Measurements from ENCODE around the gene HLA-A.

HLA-A gene

DNA sequence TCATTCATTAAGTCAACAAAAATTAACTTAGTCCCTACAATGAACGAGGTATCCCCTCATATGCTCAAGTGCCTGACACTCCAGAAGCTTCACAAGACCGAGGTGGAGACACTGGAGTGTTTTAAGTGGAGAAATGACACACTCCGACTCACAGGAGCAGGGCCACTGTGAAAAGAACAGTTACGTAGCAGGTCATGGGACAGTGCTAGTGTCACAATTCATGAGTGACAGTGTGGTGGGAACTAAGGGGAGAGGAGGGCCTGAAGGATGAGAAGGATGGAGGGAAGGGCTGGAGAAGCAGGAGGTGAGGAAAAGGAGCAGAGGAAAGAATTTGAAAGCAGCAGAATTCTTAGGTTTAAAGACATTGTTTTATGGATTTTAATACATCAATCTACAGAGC is 1.3 kb upstream of the HLA-A start:
- Histone ChIP-seq H3K4me1 (ENCODE audit: control insufficient read depth, insufficient read depth, low read length) (peaks cover 6% of the 10 kb centered on the region), H3K9ac (ENCODE audit: low read length) (peak overlapping the region; percentile 13), H3K36me3 (ENCODE audit: control insufficient read depth, insufficient read depth, low read length) (peaks cover 7% of the 10 kb centered on the region), H3K27me3 (ENCODE audit: control insufficient read depth, insufficient read depth, low read length) (no peaks in the 10 kb centered on the region), H3K4me3 (ENCODE audit: low read length) (no peak overlapping the region), H3K9me3 (ENCODE audit: control insufficient read depth, low read length) (no peaks in the 10 kb centered on the region)

DNA sequence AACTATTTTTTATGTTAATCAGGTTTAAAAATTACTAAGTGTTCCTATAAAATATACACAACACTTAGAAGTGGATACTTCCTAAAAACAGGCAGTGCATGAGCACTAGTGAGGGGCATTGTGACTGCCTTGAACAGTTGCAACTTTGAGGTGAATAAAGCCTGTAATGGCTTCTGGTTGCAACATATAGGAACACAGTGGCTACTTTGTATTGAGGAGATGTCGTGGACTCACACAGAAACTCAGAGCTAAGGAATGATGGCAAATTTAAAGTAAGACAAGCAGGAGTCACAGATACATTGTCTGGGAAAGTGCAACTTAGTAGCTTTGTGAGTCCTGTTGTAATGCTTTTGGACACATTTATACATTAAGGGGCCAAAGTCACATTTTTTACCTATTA is 861 bp upstream of the HLA-A start:
- Histone ChIP-seq H3K36me3 (ENCODE audit: control insufficient read depth, insufficient read depth, low read length) (peaks cover 10% of the 10 kb centered on the region), H3K9ac (ENCODE audit: low read length) (peak overlapping the region; percentile 98), H3K4me1 (ENCODE audit: control insufficient read depth, insufficient read depth, low read length) (peaks cover 6% of the 10 kb centered on the region), H3K9me3 (ENCODE audit: control insufficient read depth, low read length) (no peaks in the 10 kb centered on the region), H3K27me3 (ENCODE audit: control insufficient read depth, insufficient read depth, low read length) (no peaks in the 10 kb centered on the region), H3K4me3 (ENCODE audit: low read length) (peak overlapping the region; percentile 83)

DNA sequence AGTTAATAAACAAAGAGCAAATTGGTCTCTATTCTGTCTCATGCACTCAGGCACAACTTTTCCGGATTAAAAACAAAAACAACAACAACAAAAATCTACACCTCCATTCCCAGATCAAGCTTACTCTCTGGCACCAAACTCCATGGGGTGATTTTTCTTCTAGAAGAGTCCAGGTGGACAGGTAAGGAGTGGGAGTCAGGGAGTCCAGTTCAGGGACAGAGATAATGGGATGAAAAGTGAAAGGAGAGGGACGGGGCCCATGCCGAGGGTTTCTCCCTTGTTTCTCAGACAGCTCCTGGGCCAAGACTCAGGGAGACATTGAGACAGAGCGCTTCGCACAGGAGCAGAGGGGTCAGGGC is 437 bp upstream of the HLA-A start:
- H3K9me3 ChIP-seq (ENCODE audit: control insufficient read depth, low read length) = no peaks in the 10 kb centered on the region
- H3K9ac ChIP-seq (ENCODE audit: low read length) = peak overlapping the region; percentile 98
- peaks cover 10% of the 10 kb centered on the region for H3K36me3 ChIP-seq (ENCODE audit: control insufficient read depth, insufficient read depth, low read length)
- peak overlapping the region; percentile 83 for H3K4me3 ChIP-seq (ENCODE audit: low read length)
- H3K4me1 ChIP-seq (ENCODE audit: control insufficient read depth, insufficient read depth, low read length) = peaks cover 6% of the 10 kb centered on the region
- no peaks in the 10 kb centered on the region for H3K27me3 ChIP-seq (ENCODE audit: control insufficient read depth, insufficient read depth, low read length)

DNA sequence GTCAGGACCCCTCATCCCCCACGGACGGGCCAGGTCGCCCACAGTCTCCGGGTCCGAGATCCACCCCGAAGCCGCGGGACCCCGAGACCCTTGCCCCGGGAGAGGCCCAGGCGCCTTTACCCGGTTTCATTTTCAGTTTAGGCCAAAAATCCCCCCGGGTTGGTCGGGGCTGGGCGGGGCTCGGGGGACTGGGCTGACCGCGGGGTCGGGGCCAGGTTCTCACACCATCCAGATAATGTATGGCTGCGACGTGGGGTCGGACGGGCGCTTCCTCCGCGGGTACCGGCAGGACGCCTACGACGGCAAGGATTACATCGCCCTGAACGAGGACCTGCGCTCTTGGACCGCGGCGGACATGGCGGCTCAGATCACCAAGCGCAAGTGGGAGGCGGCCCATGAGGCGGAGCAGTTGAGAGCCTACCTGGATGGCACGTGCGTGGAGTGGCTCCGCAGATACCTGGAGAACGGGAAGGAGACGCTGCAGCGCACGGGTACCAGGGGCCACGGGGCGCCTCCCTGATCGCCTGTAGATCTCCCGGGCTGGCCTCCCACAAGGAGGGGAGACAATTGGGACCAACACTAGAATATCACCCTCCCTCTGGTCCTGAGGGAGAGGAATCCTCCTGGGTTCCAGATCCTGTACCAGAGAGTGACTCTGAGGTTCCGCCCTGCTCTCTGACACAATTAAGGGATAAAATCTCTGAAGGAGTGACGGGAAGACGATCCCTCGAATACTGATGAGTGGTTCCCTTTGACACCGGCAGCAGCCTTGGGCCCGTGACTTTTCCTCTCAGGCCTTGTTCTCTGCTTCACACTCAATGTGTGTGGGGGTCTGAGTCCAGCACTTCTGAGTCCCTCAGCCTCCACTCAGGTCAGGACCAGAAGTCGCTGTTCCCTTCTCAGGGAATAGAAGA is 978 bp downstream of the HLA-A start:
- no peaks in the 10 kb centered on the region for H3K27me3 ChIP-seq (ENCODE audit: control insufficient read depth, insufficient read depth, low read length)
- no peaks in the 10 kb centered on the region for H3K9me3 ChIP-seq (ENCODE audit: control insufficient read depth, low read length)
- H3K4me1 ChIP-seq (ENCODE audit: control insufficient read depth, insufficient read depth, low read length) = peaks cover 6% of the 10 kb centered on the region
- H3K36me3 ChIP-seq (ENCODE audit: control insufficient read depth, insufficient read depth, low read length) = peaks cover 10% of the 10 kb centered on the region
- H3K9ac ChIP-seq (ENCODE audit: low read length) = peak overlapping the region; percentile 98
- H3K4me3 ChIP-seq (ENCODE audit: low read length) = peak overlapping the region; percentile 83

DNA sequence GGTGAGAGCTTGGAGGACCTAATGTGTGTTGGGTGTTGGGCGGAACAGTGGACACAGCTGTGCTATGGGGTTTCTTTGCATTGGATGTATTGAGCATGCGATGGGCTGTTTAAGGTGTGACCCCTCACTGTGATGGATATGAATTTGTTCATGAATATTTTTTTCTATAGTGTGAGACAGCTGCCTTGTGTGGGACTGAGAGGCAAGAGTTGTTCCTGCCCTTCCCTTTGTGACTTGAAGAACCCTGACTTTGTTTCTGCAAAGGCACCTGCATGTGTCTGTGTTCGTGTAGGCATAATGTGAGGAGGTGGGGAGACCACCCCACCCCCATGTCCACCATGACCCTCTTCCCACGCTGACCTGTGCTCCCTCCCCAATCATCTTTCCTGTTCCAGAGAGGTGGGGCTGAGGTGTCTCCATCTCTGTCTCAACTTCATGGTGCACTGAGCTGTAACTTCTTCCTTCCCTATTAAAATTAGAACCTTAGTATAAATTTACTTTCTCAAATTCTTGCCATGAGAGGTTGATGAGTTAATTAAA is 3.0 kb downstream of the HLA-A start:
- Histone ChIP-seq H3K4me3 (ENCODE audit: low read length) (no peak overlapping the region), H3K4me1 (ENCODE audit: control insufficient read depth, insufficient read depth, low read length) (peaks cover 6% of the 10 kb centered on the region)

DNA sequence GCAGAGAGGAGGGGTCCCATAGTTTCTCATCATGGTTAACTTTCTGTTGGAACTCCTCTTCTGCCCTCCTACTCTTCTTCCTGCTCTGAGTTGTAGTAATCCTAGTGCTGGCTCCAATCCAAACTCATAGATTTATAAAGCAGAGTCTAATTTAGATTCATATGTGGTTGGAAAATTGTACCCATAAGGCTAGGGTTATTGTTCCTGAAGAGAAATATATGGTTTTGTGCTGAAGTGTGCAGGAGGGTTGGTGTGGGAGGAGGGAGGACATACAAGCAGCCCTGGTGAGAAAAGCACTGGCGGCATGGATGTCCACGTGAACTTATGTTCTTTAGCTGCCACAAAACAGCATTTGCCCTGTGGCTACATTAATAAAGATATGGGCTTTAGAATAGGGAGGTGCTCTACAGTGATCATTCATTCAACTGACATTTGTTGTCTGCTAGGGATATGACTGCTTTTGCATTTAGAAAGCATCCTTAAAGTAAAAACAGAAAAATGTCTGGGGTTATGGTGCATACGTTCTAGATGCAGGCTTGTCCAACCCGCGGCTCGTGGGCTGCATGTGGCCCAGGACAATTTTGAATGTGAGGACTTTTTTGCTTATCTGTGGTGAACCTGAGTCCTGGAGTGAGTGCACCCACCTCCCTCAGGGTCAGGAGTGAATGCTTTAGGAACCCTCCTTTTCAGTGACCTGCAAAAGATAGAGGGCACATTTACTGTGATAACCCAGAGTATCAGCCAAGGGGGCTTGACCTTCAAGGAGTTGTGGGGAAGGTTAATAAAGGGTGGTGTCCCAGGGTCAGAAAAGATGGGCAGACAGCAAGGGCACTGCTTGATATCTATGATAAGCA is 4.1 kb downstream of the HLA-A start:
- no peaks in the 10 kb centered on the region for H3K27me3 ChIP-seq (ENCODE audit: control insufficient read depth, insufficient read depth, low read length)
- no peak overlapping the region for H3K4me3 ChIP-seq (ENCODE audit: low read length)
- peaks cover 10% of the 10 kb centered on the region for H3K36me3 ChIP-seq (ENCODE audit: control insufficient read depth, insufficient read depth, low read length)
- H3K9ac ChIP-seq (ENCODE audit: low read length) = no peak overlapping the region
- H3K9me3 ChIP-seq (ENCODE audit: control insufficient read depth, low read length) = no peaks in the 10 kb centered on the region
- peaks cover 6% of the 10 kb centered on the region for H3K4me1 ChIP-seq (ENCODE audit: control insufficient read depth, insufficient read depth, low read length)

More for the DNA sequence above, 3.0 kb downstream of the HLA-A start:
- Histone ChIP-seq H3K36me3 (ENCODE audit: control insufficient read depth, insufficient read depth, low read length) (peaks cover 10% of the 10 kb centered on the region), H3K9me3 (ENCODE audit: control insufficient read depth, low read length) (no peaks in the 10 kb centered on the region), H3K27me3 (ENCODE audit: control insufficient read depth, insufficient read depth, low read length) (no peaks in the 10 kb centered on the region), H3K9ac (ENCODE audit: low read length) (no peak overlapping the region)

DNA sequence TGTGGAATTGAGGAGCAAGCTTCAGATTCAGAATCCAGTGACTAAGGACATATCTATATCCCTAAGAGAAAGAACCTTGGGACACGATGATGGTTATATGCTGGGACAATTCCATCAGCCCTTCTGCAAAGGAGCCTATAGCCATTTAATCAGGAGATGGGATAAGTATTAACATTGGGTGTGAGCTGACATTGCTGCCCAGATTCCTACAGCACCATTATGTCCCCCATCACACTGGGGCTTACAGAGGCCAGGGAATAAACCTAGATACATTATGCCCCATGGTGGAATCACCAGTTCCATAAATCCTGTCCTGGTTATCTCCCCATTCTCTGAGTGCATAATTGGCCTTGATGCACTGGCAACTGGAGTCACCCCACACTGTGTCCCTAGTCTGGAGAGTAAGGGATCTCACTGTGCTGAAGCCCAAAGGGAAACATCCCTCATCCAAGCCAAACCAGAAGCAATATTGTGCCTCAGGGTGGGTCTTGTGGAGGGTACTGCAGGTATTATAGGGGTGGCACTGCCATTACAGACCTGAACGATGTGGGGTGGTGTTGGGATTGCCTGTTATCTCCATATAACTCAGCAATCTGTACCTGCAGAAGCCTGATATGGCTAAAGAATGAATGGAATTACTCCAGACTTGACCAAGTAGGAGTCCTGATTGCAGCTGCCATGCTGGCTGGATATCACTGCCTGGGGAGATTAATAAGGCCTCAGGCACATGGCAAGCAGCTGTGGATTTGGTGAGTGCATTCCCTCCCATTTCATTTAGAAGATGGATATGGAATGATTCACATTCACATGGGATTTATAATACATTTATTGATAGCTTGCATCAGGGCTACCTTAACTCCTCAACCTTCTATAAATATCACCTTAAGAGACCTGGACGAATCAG is 5.0 kb downstream of the HLA-A start:
- peaks cover 10% of the 10 kb centered on the region for H3K36me3 ChIP-seq (ENCODE audit: control insufficient read depth, insufficient read depth, low read length)
- H3K4me1 ChIP-seq (ENCODE audit: control insufficient read depth, insufficient read depth, low read length) = peaks cover 6% of the 10 kb centered on the region

DNA sequence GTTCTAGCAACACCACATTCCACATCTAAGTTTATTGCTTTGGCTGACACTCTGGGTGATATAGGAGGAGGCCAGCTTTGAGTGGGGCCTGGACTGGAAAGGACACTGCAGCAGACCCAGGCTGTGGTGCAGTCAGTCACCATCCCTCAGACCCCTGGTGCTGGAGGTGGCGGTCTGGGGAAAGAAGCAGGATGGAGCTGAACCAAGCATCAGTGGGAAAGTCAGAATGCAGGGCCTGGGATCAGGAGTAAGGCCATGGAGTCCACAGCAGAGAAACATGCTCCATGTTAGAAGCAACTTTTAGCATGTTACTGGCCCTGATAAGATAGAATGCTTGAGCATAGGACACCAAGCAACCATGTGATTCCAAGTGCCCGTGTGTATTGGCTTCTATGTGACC is 5.9 kb downstream of the HLA-A start:
- Histone ChIP-seq H3K36me3 (ENCODE audit: control insufficient read depth, insufficient read depth, low read length) (peaks cover 10% of the 10 kb centered on the region), H3K9me3 (ENCODE audit: control insufficient read depth, low read length) (no peaks in the 10 kb centered on the region), H3K27me3 (ENCODE audit: control insufficient read depth, insufficient read depth, low read length) (no peaks in the 10 kb centered on the region), H3K4me3 (ENCODE audit: low read length) (no peak overlapping the region), H3K9ac (ENCODE audit: low read length) (no peak overlapping the region), H3K4me1 (ENCODE audit: control insufficient read depth, insufficient read depth, low read length) (peaks cover 6% of the 10 kb centered on the region)

More for the DNA sequence above, 5.0 kb downstream of the HLA-A start:
- H3K27me3 ChIP-seq (ENCODE audit: control insufficient read depth, insufficient read depth, low read length) = no peaks in the 10 kb centered on the region
- no peak overlapping the region for H3K4me3 ChIP-seq (ENCODE audit: low read length)
- no peak overlapping the region for H3K9ac ChIP-seq (ENCODE audit: low read length)
- no peaks in the 10 kb centered on the region for H3K9me3 ChIP-seq (ENCODE audit: control insufficient read depth, low read length)

DNA sequence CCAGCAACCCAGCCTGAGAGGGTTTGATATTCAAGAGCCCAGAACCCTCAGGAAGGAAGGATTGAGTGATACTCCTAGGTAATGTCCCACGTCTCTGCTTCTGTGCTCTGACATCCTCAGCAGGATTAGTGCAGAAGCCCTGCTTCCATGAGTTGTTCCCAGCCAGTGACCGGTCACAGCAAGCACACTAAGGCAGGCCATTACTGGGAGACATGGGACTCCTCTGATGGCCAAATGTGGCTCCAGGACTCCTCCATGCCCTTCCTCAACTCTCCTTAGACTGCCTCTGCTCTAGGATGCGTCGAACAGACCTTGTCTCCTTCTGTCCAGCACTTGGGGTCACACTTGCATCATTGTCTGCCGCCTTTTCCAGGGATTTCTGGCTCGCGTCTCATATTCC is 7.6 kb downstream of the HLA-A start:
- no peaks in the 10 kb centered on the region for H3K4me1 ChIP-seq (ENCODE audit: control insufficient read depth, insufficient read depth, low read length)
- H3K9ac ChIP-seq (ENCODE audit: low read length) = no peak overlapping the region
- no peaks in the 10 kb centered on the region for H3K9me3 ChIP-seq (ENCODE audit: control insufficient read depth, low read length)
- H3K4me3 ChIP-seq (ENCODE audit: low read length) = no peak overlapping the region
- H3K27me3 ChIP-seq (ENCODE audit: control insufficient read depth, insufficient read depth, low read length) = no peaks in the 10 kb centered on the region
- peaks cover 6% of the 10 kb centered on the region for H3K36me3 ChIP-seq (ENCODE audit: control insufficient read depth, insufficient read depth, low read length)

DNA sequence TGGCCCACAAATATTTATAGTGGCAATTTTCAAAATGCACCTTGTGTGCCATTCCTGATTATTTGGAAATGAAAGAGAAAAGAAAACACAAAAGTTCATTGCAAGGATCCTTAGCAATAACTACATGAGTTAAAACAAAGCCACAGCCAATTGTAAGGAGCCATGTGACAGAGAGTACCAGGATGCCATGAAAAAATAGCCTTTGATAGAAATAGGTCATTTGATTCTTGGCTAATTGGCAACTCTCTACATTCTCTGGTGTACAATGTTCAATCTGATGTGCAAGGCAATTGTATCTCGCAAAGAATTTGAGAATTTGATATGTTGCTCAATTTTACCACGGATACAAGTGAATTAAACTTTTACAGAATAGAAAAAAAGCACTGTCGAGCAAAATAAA is 9.6 kb downstream of the HLA-A start:
- no peaks in the 10 kb centered on the region for H3K4me1 ChIP-seq (ENCODE audit: control insufficient read depth, insufficient read depth, low read length)
- H3K4me3 ChIP-seq (ENCODE audit: low read length) = no peak overlapping the region
- H3K36me3 ChIP-seq (ENCODE audit: control insufficient read depth, insufficient read depth, low read length) = no peaks in the 10 kb centered on the region
- no peak overlapping the region for H3K9ac ChIP-seq (ENCODE audit: low read length)
- H3K27me3 ChIP-seq (ENCODE audit: control insufficient read depth, insufficient read depth, low read length) = no peaks in the 10 kb centered on the region
- H3K9me3 ChIP-seq (ENCODE audit: control insufficient read depth, low read length) = no peaks in the 10 kb centered on the region

DNA sequence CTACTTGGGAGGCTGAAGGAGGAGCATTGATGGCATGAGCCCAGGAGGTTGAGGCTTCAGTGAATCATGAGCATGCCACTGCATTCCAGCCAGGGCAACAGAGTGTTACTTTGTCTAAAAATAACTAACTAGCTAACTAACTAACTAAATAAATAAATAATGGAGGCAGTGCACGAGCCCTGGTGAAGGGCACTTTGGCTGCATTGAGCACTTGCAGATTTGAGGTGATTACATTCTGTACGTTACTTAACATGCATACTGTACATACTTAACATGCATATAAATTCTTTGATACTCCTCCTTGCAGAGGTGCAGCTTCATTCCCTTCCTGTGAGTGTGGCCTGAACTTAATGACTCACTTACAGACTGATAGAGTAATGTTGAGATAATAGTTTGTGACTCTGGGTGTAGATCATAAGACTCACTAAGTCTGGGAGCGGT is 10.7 kb downstream of the HLA-A start:
- no peaks in the 10 kb centered on the region for H3K36me3 ChIP-seq (ENCODE audit: control insufficient read depth, insufficient read depth, low read length)
- no peak overlapping the region for H3K4me3 ChIP-seq (ENCODE audit: low read length)
- H3K4me1 ChIP-seq (ENCODE audit: control insufficient read depth, insufficient read depth, low read length) = no peaks in the 10 kb centered on the region
- H3K27me3 ChIP-seq (ENCODE audit: control insufficient read depth, insufficient read depth, low read length) = no peaks in the 10 kb centered on the region
- no peak overlapping the region for H3K9ac ChIP-seq (ENCODE audit: low read length)
- H3K9me3 ChIP-seq (ENCODE audit: control insufficient read depth, low read length) = no peaks in the 10 kb centered on the region

Data from mucosa of stomach (tissue), 1 donor.